Measurements from ENCODE around the gene TMPRSS4.

The TMPRSS4 gene

DNA sequence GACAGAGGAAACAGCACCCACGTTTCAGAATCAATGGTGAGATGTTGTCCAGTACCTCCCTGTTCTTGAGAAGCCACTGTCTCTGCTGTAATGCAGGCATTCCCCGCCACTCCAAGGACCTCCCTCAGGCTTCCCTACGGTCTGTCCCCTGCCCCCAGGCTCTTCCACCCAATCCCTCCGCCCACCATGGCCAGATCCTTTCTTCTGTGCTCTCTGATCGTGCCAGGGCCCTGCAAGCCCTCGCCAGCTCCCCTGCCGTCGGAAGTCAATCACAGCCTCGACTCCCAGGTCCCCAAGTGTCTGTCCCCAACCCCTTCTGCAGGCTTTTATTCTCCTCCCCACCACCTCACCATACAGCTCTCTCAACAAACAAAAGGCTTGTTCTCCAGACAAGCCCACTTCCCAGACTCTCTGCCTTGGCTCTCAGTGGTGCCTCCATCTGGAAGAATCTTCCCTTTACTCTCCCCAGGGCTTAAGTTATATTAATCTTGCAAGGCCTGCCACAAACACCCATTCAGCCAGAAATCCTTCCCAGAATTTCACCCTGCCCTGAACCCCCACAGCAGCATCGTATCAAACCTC, 62.1 kb downstream of the TMPRSS4 start:
- ATAC-seq (ENCODE audit: low read depth) (no peak), DNase-seq (ENCODE audit: low spot score) (no peak)
- no peak overlapping the region for H3K4me3 ChIP-seq (ENCODE audit: severe bottlenecking)
- H3K36me3 ChIP-seq (ENCODE audit: low read depth), result no peaks in the 10 kb centered on the region
- no peaks in the 10 kb centered on the region for H3K9me3 ChIP-seq (ENCODE audit: severe bottlenecking)
- no peak overlapping the region for H3K27ac ChIP-seq (ENCODE audit: poor library complexity, severe bottlenecking)
- no peaks in the 10 kb centered on the region for H3K27me3 ChIP-seq (ENCODE audit: insufficient read depth, poor library complexity, severe bottlenecking)
- no peaks in the 10 kb centered on the region for H3K4me1 ChIP-seq (ENCODE audit: insufficient read depth, poor library complexity, severe bottlenecking)
- TF ChIP-seq, protein P1, sequence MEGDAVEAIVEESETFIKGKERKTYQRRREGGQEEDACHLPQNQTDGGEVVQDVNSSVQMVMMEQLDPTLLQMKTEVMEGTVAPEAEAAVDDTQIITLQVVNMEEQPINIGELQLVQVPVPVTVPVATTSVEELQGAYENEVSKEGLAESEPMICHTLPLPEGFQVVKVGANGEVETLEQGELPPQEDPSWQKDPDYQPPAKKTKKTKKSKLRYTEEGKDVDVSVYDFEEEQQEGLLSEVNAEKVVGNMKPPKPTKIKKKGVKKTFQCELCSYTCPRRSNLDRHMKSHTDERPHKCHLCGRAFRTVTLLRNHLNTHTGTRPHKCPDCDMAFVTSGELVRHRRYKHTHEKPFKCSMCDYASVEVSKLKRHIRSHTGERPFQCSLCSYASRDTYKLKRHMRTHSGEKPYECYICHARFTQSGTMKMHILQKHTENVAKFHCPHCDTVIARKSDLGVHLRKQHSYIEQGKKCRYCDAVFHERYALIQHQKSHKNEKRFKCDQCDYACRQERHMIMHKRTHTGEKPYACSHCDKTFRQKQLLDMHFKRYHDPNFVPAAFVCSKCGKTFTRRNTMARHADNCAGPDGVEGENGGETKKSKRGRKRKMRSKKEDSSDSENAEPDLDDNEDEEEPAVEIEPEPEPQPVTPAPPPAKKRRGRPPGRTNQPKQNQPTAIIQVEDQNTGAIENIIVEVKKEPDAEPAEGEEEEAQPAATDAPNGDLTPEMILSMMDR (IDR thresholded peaks at IDR 0.05; ENCODE audit: poor library complexity, severe bottlenecking), result no peak

DNA sequence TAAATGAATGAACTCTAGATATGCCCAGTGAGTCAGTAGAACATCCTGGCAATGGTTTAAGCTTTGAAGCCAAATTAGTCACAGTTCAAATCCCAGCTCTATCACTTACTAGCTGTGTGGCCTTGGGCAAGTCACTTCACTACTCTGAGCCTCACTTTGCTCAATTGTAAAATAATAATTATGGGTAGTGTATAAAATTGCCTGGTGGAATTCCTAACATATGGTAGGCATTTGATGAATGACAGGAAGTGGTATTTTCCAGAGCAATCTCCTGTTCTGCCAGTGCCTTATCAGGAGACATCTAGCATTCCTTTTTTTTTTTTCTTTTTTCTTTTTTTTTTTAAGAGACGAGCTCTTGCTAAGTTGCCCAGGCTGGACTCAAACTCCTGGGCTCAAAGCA, 62.7 kb downstream of the TMPRSS4 start:
- H3K36me3 ChIP-seq (ENCODE audit: low read depth), result no peaks in the 10 kb centered on the region
- H3K27me3 ChIP-seq (ENCODE audit: insufficient read depth, poor library complexity, severe bottlenecking), result no peaks in the 10 kb centered on the region
- DNase-seq (ENCODE audit: low spot score) (no peak), ATAC-seq (ENCODE audit: low read depth) (no peak)
- H3K4me1 ChIP-seq (ENCODE audit: insufficient read depth, poor library complexity, severe bottlenecking), result no peaks in the 10 kb centered on the region
- H3K4me3 ChIP-seq (ENCODE audit: severe bottlenecking), result no peak overlapping the region
- H3K27ac ChIP-seq (ENCODE audit: poor library complexity, severe bottlenecking), result no peak overlapping the region
- TF ChIP-seq, protein P1 (IDR thresholded peaks at IDR 0.05; ENCODE audit: poor library complexity, severe bottlenecking), result no peak
- no peaks in the 10 kb centered on the region for H3K9me3 ChIP-seq (ENCODE audit: severe bottlenecking)

DNA sequence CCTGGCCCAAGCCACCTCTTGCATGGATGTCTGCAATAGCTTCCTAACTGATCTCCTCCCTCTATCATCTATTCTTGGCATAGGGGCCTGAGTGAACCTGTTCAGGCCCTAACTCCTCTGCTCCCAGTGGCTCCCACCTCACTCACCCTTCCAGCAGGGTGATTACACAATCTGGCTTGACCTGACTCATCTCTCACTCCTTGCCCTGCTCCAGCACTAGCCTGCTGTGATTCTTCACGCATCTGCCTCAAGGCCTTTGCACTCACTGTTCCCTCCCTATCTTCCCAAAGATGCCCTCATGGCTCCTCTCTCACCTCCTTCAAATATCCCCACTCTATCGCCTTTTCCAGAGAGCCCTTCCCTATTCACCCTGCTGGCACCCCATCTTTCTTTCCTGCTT, 65.2 kb downstream of the TMPRSS4 start:
- ATAC-seq (ENCODE audit: low read depth) (peak; percentile 77), DNase-seq (ENCODE audit: low spot score) (no peak)
- TF ChIP-seq, protein P1 (IDR thresholded peaks at IDR 0.05; ENCODE audit: poor library complexity, severe bottlenecking), result no peak
- no peak overlapping the region for H3K4me3 ChIP-seq (ENCODE audit: severe bottlenecking)
- no peaks in the 10 kb centered on the region for H3K36me3 ChIP-seq (ENCODE audit: low read depth)
- H3K27ac ChIP-seq (ENCODE audit: poor library complexity, severe bottlenecking), result no peak overlapping the region
- no peaks in the 10 kb centered on the region for H3K9me3 ChIP-seq (ENCODE audit: severe bottlenecking)
- no peaks in the 10 kb centered on the region for H3K4me1 ChIP-seq (ENCODE audit: insufficient read depth, poor library complexity, severe bottlenecking)
- no peaks in the 10 kb centered on the region for H3K27me3 ChIP-seq (ENCODE audit: insufficient read depth, poor library complexity, severe bottlenecking)

DNA sequence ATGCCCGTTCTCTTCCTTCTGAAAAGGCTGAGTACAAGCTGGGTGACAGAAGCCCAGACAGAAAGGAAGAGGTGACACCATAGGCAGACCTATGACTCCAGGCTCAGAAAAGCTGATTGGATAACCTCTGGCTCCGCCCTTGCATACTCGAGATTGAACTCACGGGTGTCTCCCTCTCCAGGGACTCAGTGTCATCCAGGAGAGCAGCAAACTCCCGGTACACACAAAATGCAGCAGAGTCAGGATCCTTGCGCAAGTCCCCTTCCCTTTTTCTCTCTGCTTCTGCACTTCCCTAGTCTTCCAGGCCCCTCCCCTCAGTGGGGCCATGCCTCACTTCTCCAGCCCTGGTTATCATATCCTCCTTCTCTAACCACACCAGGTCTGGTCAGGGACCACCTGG, 65.9 kb downstream of the TMPRSS4 start:
- Histone ChIP-seq H3K27me3 (ENCODE audit: insufficient read depth, poor library complexity, severe bottlenecking) (no peaks in the 10 kb centered on the region), H3K4me3 (ENCODE audit: severe bottlenecking) (no peak overlapping the region), H3K27ac (ENCODE audit: poor library complexity, severe bottlenecking) (no peak overlapping the region), H3K36me3 (ENCODE audit: low read depth) (no peaks in the 10 kb centered on the region), H3K9me3 (ENCODE audit: severe bottlenecking) (no peaks in the 10 kb centered on the region), H3K4me1 (ENCODE audit: insufficient read depth, poor library complexity, severe bottlenecking) (no peaks in the 10 kb centered on the region)
- DNase-seq (ENCODE audit: low spot score) (no peak), ATAC-seq (ENCODE audit: low read depth) (no peak)
- TF ChIP-seq, protein P1 (IDR thresholded peaks at IDR 0.05; ENCODE audit: poor library complexity, severe bottlenecking), result no peak

DNA sequence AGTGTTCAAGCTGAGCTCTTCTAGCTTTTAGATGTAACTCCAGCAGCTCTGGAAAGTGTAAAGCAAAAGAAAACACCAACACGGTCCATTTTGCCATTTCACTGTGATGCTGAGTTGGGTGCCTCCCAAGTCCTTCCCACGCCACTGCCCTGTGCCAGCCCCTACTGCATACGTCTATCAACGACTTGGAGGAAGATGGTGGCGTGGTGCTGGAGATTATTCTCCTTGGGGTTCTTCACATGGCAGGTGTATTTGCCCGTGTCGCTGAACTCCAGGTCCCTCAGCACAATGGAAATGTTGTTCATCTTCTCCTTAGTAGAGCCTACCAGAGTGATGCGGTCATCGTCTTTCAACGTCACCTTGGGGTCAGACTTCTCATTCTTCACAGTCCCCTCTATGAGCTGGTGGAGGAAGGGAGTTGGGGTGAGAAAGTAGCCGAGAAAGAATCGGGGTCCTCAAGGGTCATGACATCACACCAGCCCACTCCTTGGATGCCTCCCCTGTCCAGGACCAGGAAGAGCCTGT, 66.8 kb downstream of the TMPRSS4 start:
- DNase-seq (ENCODE audit: low spot score) (no peak), ATAC-seq (ENCODE audit: low read depth) (no peak)
- Histone ChIP-seq H3K27me3 (ENCODE audit: insufficient read depth, poor library complexity, severe bottlenecking) (no peaks in the 10 kb centered on the region), H3K27ac (ENCODE audit: poor library complexity, severe bottlenecking) (no peak overlapping the region), H3K36me3 (ENCODE audit: low read depth) (no peaks in the 10 kb centered on the region), H3K4me3 (ENCODE audit: severe bottlenecking) (no peak overlapping the region), H3K9me3 (ENCODE audit: severe bottlenecking) (no peaks in the 10 kb centered on the region), H3K4me1 (ENCODE audit: insufficient read depth, poor library complexity, severe bottlenecking) (no peaks in the 10 kb centered on the region)
- TF ChIP-seq, protein P1 (IDR thresholded peaks at IDR 0.05; ENCODE audit: poor library complexity, severe bottlenecking), result no peak
